PC-3 (cell line): ENCODE measurements around the gene UFD1.

Experiments
- CTCF ChIP-seq: fragments of 300-600 bp; sonication (generic); conservative IDR thresholded peaks from 2 replicates; pipeline ENCODE4 v1.5.1; 2017; ENCODE audit warnings: antibody characterized with exemption, low read depth, mild to moderate bottlenecking, low read length
- EZH2phosphoT487 ChIP-seq: fragments of 300-600 bp; sonication (generic); IDR thresholded peaks from 2 replicates; pipeline ENCODE4 v1.6.1; 2018; ENCODE audit warnings: mild to moderate bottlenecking, antibody characterized with exemption, low read length, borderline replicate concordance

- no peak for TF ChIP-seq CTCF
- TF ChIP-seq EZH2phosphoT487, result no peak
Observed at GRCh38 chr22:19509191-19509590, 30.2 kb upstream of the UFD1 start.
